Upper lobe of right lung (tissue), 1 donor: Measurements from ENCODE around the gene CARD16. TPM values are rescaled to one million over a fixed set of nuclear protein-coding genes. Genes with fewer than 3 reads are reported as not detected.

ENCODE experiments used
- ATAC-seq: fragments of 200-7000 bp; cut with Tn5 transposase; one replicate; pipeline ENCODE4 v1.9.1; 2020; ENCODE audit warnings: mild to moderate bottlenecking, moderate library complexity
- DNase-seq: peaks from one replicate; pipeline ENCODE4 v3.0.0-alpha.2; 2020
- H3K27ac ChIP-seq: fragments of 200-600 bp; one replicate; pipeline ENCODE4 v1.8.0; 2022
- H3K27me3 ChIP-seq: fragments of 200-600 bp; one replicate; pipeline ENCODE4 v1.8.0; 2022; ENCODE audit warnings: mild to moderate bottlenecking
- H3K36me3 ChIP-seq: fragments of 200-600 bp; one replicate; pipeline ENCODE4 v1.8.0; 2022
- H3K4me1 ChIP-seq: fragments of 200-600 bp; one replicate; pipeline ENCODE4 v1.8.0; 2022
- H3K4me3 ChIP-seq: fragments of 200-600 bp; one replicate; pipeline ENCODE4 v1.8.0; 2022; ENCODE audit warnings: mild to moderate bottlenecking
- H3K9me3 ChIP-seq: fragments of 200-600 bp; one replicate; pipeline ENCODE4 v1.8.0; 2022
- intact Hi-C: fragments of 100-400 bp; cut with DNase I; formaldehyde crosslinking; loops from one replicate; pipeline ENCODE4 v1.11.0; 2022
- total RNA-seq: library from RNA; stranded (reverse); fragmentation: NEBNext Ultra II Directional; extraction: Animal tissue kit (Norgen Biotek cat#: 25700); gene quantifications from one replicate; pipeline ENCODE4 v1.2.1, GENCODE V29; 2021
- TF ChIP-seq, protein P1 (sequence below): fragments of 200-600 bp; IDR thresholded peaks from one replicate; pipeline ENCODE4 v1.8.0; 2022; ENCODE audit warnings: antibody characterized with exemption
- donor health status: DM: no; HTN: yes; CAD: no; lungs with severe emphysema.

The CARD16 gene
- total RNA-seq, 1 donor from 2014 or later = 74.0 TPM

DNA sequence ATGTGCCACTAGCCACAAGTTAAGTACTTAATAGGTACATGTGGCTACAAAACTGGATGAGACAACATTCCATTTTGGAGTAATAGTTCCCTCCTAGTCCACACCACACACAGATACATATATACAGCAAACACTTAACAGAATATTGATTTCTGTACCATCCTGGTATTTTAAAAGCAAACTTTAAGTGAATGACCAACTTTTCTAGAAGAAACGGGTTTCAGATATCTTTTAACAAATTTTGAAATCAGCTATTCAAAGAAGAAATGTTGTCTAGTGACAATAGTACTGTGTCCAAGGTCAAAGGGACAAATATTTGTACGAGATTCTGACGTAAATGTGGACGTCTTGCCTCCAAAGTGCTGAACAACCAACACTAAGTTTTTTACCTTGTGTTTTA is 12.3 kb upstream of the CARD16 start:
- TF ChIP-seq, protein P1, sequence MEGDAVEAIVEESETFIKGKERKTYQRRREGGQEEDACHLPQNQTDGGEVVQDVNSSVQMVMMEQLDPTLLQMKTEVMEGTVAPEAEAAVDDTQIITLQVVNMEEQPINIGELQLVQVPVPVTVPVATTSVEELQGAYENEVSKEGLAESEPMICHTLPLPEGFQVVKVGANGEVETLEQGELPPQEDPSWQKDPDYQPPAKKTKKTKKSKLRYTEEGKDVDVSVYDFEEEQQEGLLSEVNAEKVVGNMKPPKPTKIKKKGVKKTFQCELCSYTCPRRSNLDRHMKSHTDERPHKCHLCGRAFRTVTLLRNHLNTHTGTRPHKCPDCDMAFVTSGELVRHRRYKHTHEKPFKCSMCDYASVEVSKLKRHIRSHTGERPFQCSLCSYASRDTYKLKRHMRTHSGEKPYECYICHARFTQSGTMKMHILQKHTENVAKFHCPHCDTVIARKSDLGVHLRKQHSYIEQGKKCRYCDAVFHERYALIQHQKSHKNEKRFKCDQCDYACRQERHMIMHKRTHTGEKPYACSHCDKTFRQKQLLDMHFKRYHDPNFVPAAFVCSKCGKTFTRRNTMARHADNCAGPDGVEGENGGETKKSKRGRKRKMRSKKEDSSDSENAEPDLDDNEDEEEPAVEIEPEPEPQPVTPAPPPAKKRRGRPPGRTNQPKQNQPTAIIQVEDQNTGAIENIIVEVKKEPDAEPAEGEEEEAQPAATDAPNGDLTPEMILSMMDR = no peak

GRCh38 chr11:105056446-105056845 is 11.3 kb upstream of the CARD16 start:
- TF ChIP-seq, protein P1 = no peak
- intact Hi-C loops = no loop called here
- no peaks in the 10 kb centered on the region for H3K9me3 ChIP-seq
- H3K27me3 ChIP-seq = no peaks in the 10 kb centered on the region
- H3K36me3 ChIP-seq = no peaks in the 10 kb centered on the region
- no peak for ATAC-seq
- H3K27ac ChIP-seq = no peak overlapping the region
- no peak for DNase-seq
- no peak overlapping the region for H3K4me3 ChIP-seq
- no peaks in the 10 kb centered on the region for H3K4me1 ChIP-seq

More for the DNA sequence above, 12.3 kb upstream of the CARD16 start:
- no peaks in the 10 kb centered on the region for H3K27me3 ChIP-seq
- H3K4me3 ChIP-seq = no peak overlapping the region
- ATAC-seq (no peak), DNase-seq (no peak)
- no peaks in the 10 kb centered on the region for H3K9me3 ChIP-seq
- H3K27ac ChIP-seq = no peak overlapping the region
- intact Hi-C loops = no loop called here
- H3K36me3 ChIP-seq = no peaks in the 10 kb centered on the region
- no peaks in the 10 kb centered on the region for H3K4me1 ChIP-seq

GRCh38 chr11:105054723-105055493 is 9.8 kb upstream of the CARD16 start:
- TF ChIP-seq, protein P1 = no peak
- Histone ChIP-seq H3K4me3 (no peak overlapping the region), H3K27me3 (no peaks in the 10 kb centered on the region), H3K4me1 (no peaks in the 10 kb centered on the region), H3K36me3 (no peaks in the 10 kb centered on the region), H3K9me3 (no peaks in the 10 kb centered on the region), H3K27ac (no peak overlapping the region)
- intact Hi-C loops = no loop called here
- DNase-seq (no peak), ATAC-seq (no peak)

GRCh38 chr11:105052487-105052886 is 7.4 kb upstream of the CARD16 start:
- TF ChIP-seq, protein P1 = no peak
- no peaks in the 10 kb centered on the region for H3K36me3 ChIP-seq
- ATAC-seq (no peak), DNase-seq (no peak)
- H3K9me3 ChIP-seq = no peaks in the 10 kb centered on the region
- H3K4me3 ChIP-seq = no peak overlapping the region
- no peaks in the 10 kb centered on the region for H3K27me3 ChIP-seq
- peaks cover 3% of the 10 kb centered on the region for H3K4me1 ChIP-seq
- intact Hi-C loops = no loop called here
- H3K27ac ChIP-seq = no peak overlapping the region

DNA sequence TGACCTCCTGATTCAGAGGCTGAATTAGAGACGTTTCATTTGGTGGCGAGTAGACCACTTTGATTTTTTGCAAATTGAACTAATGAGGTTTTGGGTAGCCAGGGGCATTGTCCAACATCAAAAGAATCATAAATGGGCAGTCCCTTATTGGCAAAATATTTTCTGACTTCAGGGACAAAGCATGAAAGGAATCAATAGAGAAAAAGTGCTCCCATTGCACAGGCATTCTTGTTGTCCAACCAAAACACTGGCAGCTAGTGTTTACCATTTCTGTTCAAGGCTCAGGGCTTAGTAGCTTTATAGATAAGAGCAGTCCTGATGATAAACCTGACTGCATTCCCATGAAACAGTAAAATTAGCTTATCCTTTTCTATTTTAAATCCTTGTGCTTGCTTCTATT is 6.4 kb upstream of the CARD16 start:
- TF ChIP-seq, protein P1 = no peak
- ATAC-seq (no peak), DNase-seq (no peak)
- H3K4me3 ChIP-seq = no peak overlapping the region
- intact Hi-C loops = no loop called here
- no peak overlapping the region for H3K27ac ChIP-seq
- H3K9me3 ChIP-seq = no peaks in the 10 kb centered on the region
- peaks cover 9% of the 10 kb centered on the region for H3K4me1 ChIP-seq
- no peaks in the 10 kb centered on the region for H3K27me3 ChIP-seq
- H3K36me3 ChIP-seq = no peaks in the 10 kb centered on the region
